T-helper 1 cell treated with Interleukin-12 subunit alpha and Interleukin-12 subunit beta and Interleukin-4 antibody, amounts not matched to agents 30 ng/mL and 1 ng/mL, for 36 hours (primary cell): Measurements from ENCODE around the gene PARP15. TPM values are rescaled to one million over a fixed set of nuclear protein-coding genes. Genes with fewer than 3 reads are reported as not detected.

Source experiments
- total RNA-seq: library from RNA; stranded (reverse); gene quantifications from 2 replicates; pipeline ENCODE4 v1.2.3, GENCODE V29; 2022

The PARP15 gene
- total RNA-seq, 1 donor from 2014 or later, result 43.5 TPM

Other genes starting within 250 kb of the PARP15 start
- 45.9 and 48.1 TPM in 2 replicates for gene MIX23, start 194.4 kb upstream of the PARP15 start, total RNA-seq
- gene FAM162A, start 193.5 kb upstream of the PARP15 start, total RNA-seq, result 38.4 and 41.4 TPM in 2 replicates
- 5.0 and 5.5 TPM in 2 replicates for gene WDR5B, start 161.6 kb upstream of the PARP15 start, total RNA-seq
- gene KPNA1, start 62.7 kb upstream of the PARP15 start, total RNA-seq, result 67.4 and 68.7 TPM in 2 replicates
- gene PARP9, start 13.3 kb upstream of the PARP15 start, total RNA-seq, result 142 and 152 TPM in 2 replicates
- 154 and 160 TPM in 2 replicates for gene DTX3L, start 13.3 kb upstream of the PARP15 start, total RNA-seq
- 148 and 152 TPM in 2 replicates for gene PARP14, start 103.2 kb downstream of the PARP15 start, total RNA-seq
- 7.3 and 7.5 TPM in 2 replicates for gene HSPBAP1, start 216.2 kb downstream of the PARP15 start, total RNA-seq
- gene SLC49A4, start 217.4 kb downstream of the PARP15 start, total RNA-seq, result 2.5 and 3.4 TPM in 2 replicates